GM18951 (cell line): ENCODE measurements around the gene PSME3IP1.

Source experiments
- POLR2A ChIP-seq: IDR thresholded peaks from 4 replicates; pipeline ENCODE4 v1.6.1; 2011; ENCODE audit warnings: mild to moderate bottlenecking; ENCODE audit not compliant: insufficient read length, insufficient read depth; ENCODE audit errors: extremely low read depth
- in situ Hi-C: fragments of 300-500 bp; cut with MboI; formaldehyde crosslinking; loops from one replicate; pipeline ENCODE4 v1.12.0; 2022; ENCODE audit warnings: low sequenced_read_pairs, mixed read lengths, inconsistent platforms; ENCODE audit not compliant: unreplicated experiment

The PSME3IP1 gene

GRCh38 chr16:57152096-57153093 is 33.4 kb downstream of the PSME3IP1 start:
- no peak for TF ChIP-seq POLR2A

GRCh38 chr16:57151369-57151768 is 34.5 kb downstream of the PSME3IP1 start:
- in situ Hi-C loops, result no loop called here
- TF ChIP-seq POLR2A, result no peak

More at GRCh38 chr16:57152096-57153093, 33.4 kb downstream of the PSME3IP1 start:
- in situ Hi-C loops, result no loop called here

GRCh38 chr16:57150682-57151330 is 35.0 kb downstream of the PSME3IP1 start:
- in situ Hi-C loops, result no loop called here
- TF ChIP-seq POLR2A, result no peak

DNA sequence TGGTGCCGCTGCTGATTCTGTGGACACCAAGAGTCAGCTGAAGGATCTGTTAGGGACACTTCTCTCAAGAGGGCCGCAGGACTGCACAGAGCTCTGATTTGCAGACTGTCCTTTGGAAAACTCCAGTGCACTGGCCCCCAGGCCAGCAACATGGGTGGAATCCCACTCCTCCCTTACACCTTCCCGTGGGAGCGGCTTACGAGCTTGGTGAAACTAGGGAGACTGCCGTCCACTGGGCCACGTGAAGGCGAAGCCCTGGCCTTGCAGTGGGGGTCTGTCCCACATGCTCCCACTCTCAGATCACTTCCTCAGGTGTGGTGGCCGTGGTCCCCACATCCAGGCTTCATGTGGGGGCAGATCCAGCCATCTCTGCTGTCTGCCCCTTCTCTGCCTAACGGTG is 36.4 kb downstream of the PSME3IP1 start:
- in situ Hi-C loops, result no loop called here
- no peak for TF ChIP-seq POLR2A

GRCh38 chr16:57148481-57148880 is 37.4 kb downstream of the PSME3IP1 start:
- no peak for TF ChIP-seq POLR2A
- in situ Hi-C loops, result no loop called here

GRCh38 chr16:57147381-57148221 is 38.2 kb downstream of the PSME3IP1 start:
- in situ Hi-C loops, result no loop called here

GRCh38 chr16:57146735-57147134 is 39.1 kb downstream of the PSME3IP1 start:
- no peak for TF ChIP-seq POLR2A

More at GRCh38 chr16:57147381-57148221, 38.2 kb downstream of the PSME3IP1 start:
- TF ChIP-seq POLR2A, result peak; percentile 23

DNA sequence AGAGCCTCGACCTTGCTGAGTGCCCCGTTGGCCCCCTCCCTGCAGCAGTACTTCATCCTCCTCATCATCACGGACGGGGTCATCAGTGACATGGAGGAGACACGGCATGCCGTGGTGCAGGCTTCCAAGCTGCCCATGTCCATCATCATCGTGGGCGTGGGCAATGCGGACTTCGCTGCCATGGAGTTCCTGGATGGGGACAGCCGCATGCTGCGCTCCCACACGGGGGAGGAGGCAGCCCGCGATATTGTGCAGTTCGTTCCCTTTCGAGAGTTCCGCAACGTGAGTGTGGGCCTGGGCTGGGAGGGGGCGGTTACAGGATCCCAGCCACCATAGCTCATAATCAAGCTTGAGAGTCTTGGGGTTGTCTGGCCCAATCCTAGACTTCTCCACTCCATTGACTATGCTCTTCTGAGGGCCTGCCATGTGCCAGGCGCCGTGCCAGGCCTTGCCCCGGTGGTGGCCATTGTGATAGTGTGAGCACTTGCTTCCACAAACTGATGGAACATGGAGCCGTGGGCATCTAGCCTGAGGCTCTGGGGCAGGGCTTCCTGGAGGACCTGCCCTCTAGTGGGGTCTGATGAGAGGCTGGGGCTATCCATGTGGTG is 39.7 kb downstream of the PSME3IP1 start:
- no peak for TF ChIP-seq POLR2A
- in situ Hi-C loops, result no loop called here

More at GRCh38 chr16:57146735-57147134, 39.1 kb downstream of the PSME3IP1 start:
- in situ Hi-C loops, result no loop called here

- no peak for TF ChIP-seq POLR2A
- in situ Hi-C loops, result no loop called here
These were observed 40.5 kb downstream of the PSME3IP1 start for GRCh38 chr16:57145046-57146021.

- in situ Hi-C loops, result no loop called here
- no peak for TF ChIP-seq POLR2A
These were observed 41.8 kb downstream of the PSME3IP1 start for GRCh38 chr16:57144027-57144426.

- TF ChIP-seq POLR2A, result no peak
- in situ Hi-C loops, result no loop called here
These were observed 42.5 kb downstream of the PSME3IP1 start for GRCh38 chr16:57143149-57143921.
